Loucy (cell line): ENCODE results near the gene KCNMB2.

Experiments used
- H2AFZ ChIP-seq: fragments of 200-600 bp; sonication (generic); 2 replicates; pipeline ENCODE4 v1.6.0; 2016; ENCODE audit warnings: antibody characterized with exemption, mild to moderate bottlenecking, low read length, moderate library complexity
- H3F3A ChIP-seq: fragments of 200-600 bp; 2 replicates; pipeline ENCODE4 v1.6.0; 2016; ENCODE audit warnings: antibody characterized with exemption, low read depth, mild to moderate bottlenecking
- H3K27me3 ChIP-seq: fragments of 200-600 bp; sonication (generic); 2 replicates; pipeline ENCODE4 v1.6.1; 2014; ENCODE audit warnings: low read length, mild to moderate bottlenecking; ENCODE audit not compliant: insufficient read depth, poor library complexity, severe bottlenecking
- H3K36me3 ChIP-seq: fragments of 200-600 bp; sonication (generic); 2 replicates; pipeline ENCODE4 v1.6.1; 2016; ENCODE audit warnings: low read length; ENCODE audit not compliant: insufficient read depth
- H3K4me1 ChIP-seq: fragments of 200-600 bp; sonication (generic); 2 replicates; pipeline ENCODE4 v1.5.1; 2014; ENCODE audit warnings: low read length, mild to moderate bottlenecking; ENCODE audit not compliant: insufficient read depth, poor library complexity, severe bottlenecking
- H3K4me2 ChIP-seq: fragments of 200-600 bp; sonication (generic); 2 replicates; pipeline ENCODE4 v1.6.0; 2014; ENCODE audit warnings: antibody characterized with exemption, low read length, low read depth, mild to moderate bottlenecking; ENCODE audit not compliant: poor library complexity, severe bottlenecking
- H3K4me3 ChIP-seq: fragments of 200-600 bp; sonication (generic); 2 replicates; pipeline ENCODE4 v1.5.1; 2014; ENCODE audit warnings: low read length, mild to moderate bottlenecking, mixed read lengths; ENCODE audit not compliant: poor library complexity, severe bottlenecking
- H3K79me2 ChIP-seq: fragments of 200-600 bp; sonication (generic); 2 replicates; pipeline ENCODE4 v1.6.1; 2014; ENCODE audit warnings: low read length; ENCODE audit not compliant: insufficient read depth
- H3K9ac ChIP-seq: fragments of 200-600 bp; sonication (generic); 2 replicates; pipeline ENCODE4 v1.6.0; 2014; ENCODE audit warnings: mild to moderate bottlenecking, low read depth, low read length, moderate library complexity; ENCODE audit not compliant: poor library complexity, severe bottlenecking
- H3K9me2 ChIP-seq: fragments of 200-600 bp; sonication (generic); replicated peaks from 2 replicates; pipeline ENCODE4 v1.6.1; 2016; ENCODE audit warnings: low read depth, low read length, mixed read lengths
- H3K9me3 ChIP-seq: fragments of 200-600 bp; sonication (generic); 2 replicates; pipeline ENCODE4 v1.6.1; 2014; ENCODE audit warnings: mild to moderate bottlenecking, antibody characterized with exemption, low read length, low read depth; ENCODE audit not compliant: insufficient read depth
- H4K20me1 ChIP-seq: fragments of 200-600 bp; sonication (generic); 2 replicates; pipeline ENCODE4 v1.6.0; 2014; ENCODE audit warnings: antibody characterized with exemption, low read length, mild to moderate bottlenecking; ENCODE audit not compliant: insufficient read depth, poor library complexity, severe bottlenecking
- EZH2phosphoT487 ChIP-seq: fragments of 200-600 bp; IDR thresholded peaks from 2 replicates; pipeline ENCODE4 v1.6.1; 2018; ENCODE audit warnings: antibody characterized with exemption, mild to moderate bottlenecking, moderate library complexity, borderline replicate concordance
- TF ChIP-seq, protein P1 (sequence below): fragments of 200-600 bp; sonication (generic); conservative IDR thresholded peaks from 2 replicates; pipeline ENCODE4 v1.5.1; 2014; ENCODE audit warnings: mild to moderate bottlenecking, antibody characterized with exemption, low read length

KCNMB2 gene

DNA sequence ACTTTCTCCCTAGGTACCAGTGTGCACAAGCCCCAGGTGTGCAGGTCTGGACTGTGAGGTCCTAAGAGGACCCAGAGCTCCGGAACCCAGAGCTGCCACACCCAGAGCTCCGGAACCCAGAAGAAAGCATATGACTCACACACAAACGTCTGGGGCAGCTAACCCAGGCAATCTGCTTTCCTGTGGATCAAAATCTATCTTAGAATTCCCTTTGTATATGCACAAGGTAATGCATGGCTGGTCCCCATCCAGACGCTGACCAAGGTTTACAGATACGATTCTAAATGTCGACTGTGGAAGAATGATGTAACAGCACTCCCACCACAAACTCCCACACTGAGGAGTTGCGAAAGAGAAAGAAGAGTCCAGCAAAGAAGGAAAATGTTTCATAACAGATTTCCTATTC is 15.7 kb downstream of the KCNMB2 start:
- no peaks in the 10 kb centered on the region for H4K20me1 ChIP-seq
- no peak for TF ChIP-seq EZH2phosphoT487
- TF ChIP-seq, protein P1, sequence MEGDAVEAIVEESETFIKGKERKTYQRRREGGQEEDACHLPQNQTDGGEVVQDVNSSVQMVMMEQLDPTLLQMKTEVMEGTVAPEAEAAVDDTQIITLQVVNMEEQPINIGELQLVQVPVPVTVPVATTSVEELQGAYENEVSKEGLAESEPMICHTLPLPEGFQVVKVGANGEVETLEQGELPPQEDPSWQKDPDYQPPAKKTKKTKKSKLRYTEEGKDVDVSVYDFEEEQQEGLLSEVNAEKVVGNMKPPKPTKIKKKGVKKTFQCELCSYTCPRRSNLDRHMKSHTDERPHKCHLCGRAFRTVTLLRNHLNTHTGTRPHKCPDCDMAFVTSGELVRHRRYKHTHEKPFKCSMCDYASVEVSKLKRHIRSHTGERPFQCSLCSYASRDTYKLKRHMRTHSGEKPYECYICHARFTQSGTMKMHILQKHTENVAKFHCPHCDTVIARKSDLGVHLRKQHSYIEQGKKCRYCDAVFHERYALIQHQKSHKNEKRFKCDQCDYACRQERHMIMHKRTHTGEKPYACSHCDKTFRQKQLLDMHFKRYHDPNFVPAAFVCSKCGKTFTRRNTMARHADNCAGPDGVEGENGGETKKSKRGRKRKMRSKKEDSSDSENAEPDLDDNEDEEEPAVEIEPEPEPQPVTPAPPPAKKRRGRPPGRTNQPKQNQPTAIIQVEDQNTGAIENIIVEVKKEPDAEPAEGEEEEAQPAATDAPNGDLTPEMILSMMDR = no peak
- H3K9me3 ChIP-seq = no peaks in the 10 kb centered on the region
- no peak overlapping the region for H3K9ac ChIP-seq
- H3K4me1 ChIP-seq = no peaks in the 10 kb centered on the region
- no peaks in the 10 kb centered on the region for H3F3A ChIP-seq
- H3K4me3 ChIP-seq = no peak overlapping the region
- H3K79me2 ChIP-seq = no peaks in the 10 kb centered on the region
- H3K27me3 ChIP-seq = no peaks in the 10 kb centered on the region
- H2AFZ ChIP-seq = no peak overlapping the region
- H3K9me2 ChIP-seq = no peaks in the 10 kb centered on the region
- no peak overlapping the region for H3K4me2 ChIP-seq
- no peaks in the 10 kb centered on the region for H3K36me3 ChIP-seq

DNA sequence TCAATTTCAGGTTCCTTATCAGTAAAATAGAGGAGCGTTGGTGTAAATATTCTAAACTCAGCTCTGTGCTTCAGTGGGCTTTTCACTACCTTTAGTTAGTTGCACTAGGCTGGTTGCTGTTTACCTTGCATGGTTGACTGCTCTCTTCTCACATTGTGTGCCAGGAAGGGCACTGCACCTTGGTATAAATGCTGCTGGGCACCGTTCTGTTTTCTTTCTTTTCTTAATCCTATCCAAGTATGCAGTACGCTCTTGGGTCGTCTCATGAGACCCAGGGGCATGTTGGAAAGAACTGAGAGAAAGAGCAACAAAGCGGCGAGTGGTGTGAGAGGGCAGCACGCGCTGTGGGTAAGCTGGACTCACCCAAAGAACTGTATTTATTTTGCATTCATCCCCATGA is 22.4 kb downstream of the KCNMB2 start:
- Histone ChIP-seq H3K36me3 (no peaks in the 10 kb centered on the region), H3K4me2 (no peak overlapping the region), H3K27me3 (no peaks in the 10 kb centered on the region), H4K20me1 (no peaks in the 10 kb centered on the region), H3K4me3 (no peak overlapping the region), H3K9ac (no peak overlapping the region), H3F3A (no peaks in the 10 kb centered on the region), H3K9me3 (no peaks in the 10 kb centered on the region), H2AFZ (no peak overlapping the region), H3K79me2 (no peaks in the 10 kb centered on the region), H3K9me2 (no peaks in the 10 kb centered on the region), H3K4me1 (no peaks in the 10 kb centered on the region)
- TF ChIP-seq, protein P1 = no peak
- no peak for TF ChIP-seq EZH2phosphoT487

DNA sequence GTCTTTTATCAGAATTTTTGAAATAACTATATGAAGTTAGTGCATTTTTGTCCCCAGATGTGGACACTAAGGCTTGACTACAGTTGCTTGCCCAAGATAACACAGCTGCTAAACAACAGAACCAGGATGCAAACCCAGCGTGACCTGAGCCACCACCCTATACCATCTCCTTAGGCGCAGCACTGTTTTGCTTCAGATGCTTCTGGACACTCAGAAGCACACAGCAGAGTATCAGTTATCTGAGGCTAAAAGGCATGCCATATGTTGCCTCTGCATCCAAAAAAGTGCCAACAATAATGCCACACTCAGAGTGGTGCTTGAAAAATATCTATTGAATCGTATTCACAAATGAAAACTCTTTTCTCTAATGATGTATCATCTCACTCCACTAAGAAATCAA is 24.5 kb downstream of the KCNMB2 start:
- TF ChIP-seq EZH2phosphoT487 = no peak
- TF ChIP-seq, protein P1 = no peak
- no peak overlapping the region for H3K4me3 ChIP-seq
- no peaks in the 10 kb centered on the region for H3K36me3 ChIP-seq
- no peaks in the 10 kb centered on the region for H3F3A ChIP-seq
- H3K9me3 ChIP-seq = no peaks in the 10 kb centered on the region
- no peak overlapping the region for H3K4me2 ChIP-seq
- no peak overlapping the region for H2AFZ ChIP-seq
- no peaks in the 10 kb centered on the region for H3K79me2 ChIP-seq
- no peaks in the 10 kb centered on the region for H3K27me3 ChIP-seq
- no peaks in the 10 kb centered on the region for H3K4me1 ChIP-seq
- H4K20me1 ChIP-seq = no peaks in the 10 kb centered on the region
- H3K9ac ChIP-seq = no peak overlapping the region
- no peaks in the 10 kb centered on the region for H3K9me2 ChIP-seq
